SK-N-SH (cell line): ENCODE results near the gene MED27. TPM values are rescaled to one million over a fixed set of nuclear protein-coding genes. Genes with fewer than 3 reads are reported as not detected.

Experiments
- CTCF ChIA-PET: fragments of 300-600, 350-600 bp; formaldehyde crosslinking; extraction: SDS; loops from one replicate; lab custom pipeline; 2021; lab: Yijun Ruan, JAX
- POLR2A ChIA-PET: fragments of 350-600 bp; sonication (Branson Sonifier 250); formaldehyde crosslinking; extraction: SDS; loops from one replicate; lab custom pipeline; 2020; ENCODE audit warnings: antibody characterized with exemption, inconsistent platforms; lab: Yijun Ruan, JAX
- DNase-seq: peaks from one replicate; pipeline ENCODE4 v3.0.0; 2012
- H2AFZ ChIP-seq: fragments of 200-600 bp; sonication (generic); 2 replicates; pipeline ENCODE4 v1.8.1; 2016; ENCODE audit warnings: antibody characterized with exemption, mild to moderate bottlenecking, low read depth
- H3F3A ChIP-seq: fragments of 200-600 bp; sonication (generic); replicated peaks from 2 replicates; pipeline ENCODE3; 2016; ENCODE audit warnings: antibody characterized with exemption, mild to moderate bottlenecking; ENCODE audit not compliant: insufficient read depth
- H3K27ac ChIP-seq, 2 experiments: fragments of 200-500 bp in 1 of 2; fragments of 200-600 bp in 1 of 2; sonication (Bioruptor generic) in 1 of 2; sonication (generic), shearing (Covaris generic) in 1 of 2; 2 replicates each; pipeline versions ENCODE4 v1.5.1 to v1.6.1; 2014 to 2016; ENCODE audit warnings: low read depth in 2 of 2, inconsistent platforms in 1 of 2, low read length in 1 of 2, mild to moderate bottlenecking in 1 of 2, mixed read lengths in 1 of 2
- H3K27me3 ChIP-seq: fragments of 200-600 bp; sonication (generic), shearing (Covaris generic); 2 replicates; pipeline ENCODE4 v1.6.1; 2016; ENCODE audit warnings: mixed run types; ENCODE audit not compliant: insufficient read depth
- H3K36me3 ChIP-seq, 2 experiments: fragments of 200-500 bp in 1 of 2; fragments of 200-600 bp in 1 of 2; sonication (Bioruptor generic) in 1 of 2; sonication (generic) in 1 of 2; replicated peaks in 1 of 2; 2 replicates each; pipeline versions ENCODE3 to v1.5.1; 2014 to 2016; ENCODE audit warnings: low read length in 1 of 2, mild to moderate bottlenecking in 1 of 2; ENCODE audit not compliant: insufficient read depth in 2 of 2, control insufficient read depth in 1 of 2
- H3K4me1 ChIP-seq, 2 experiments: fragments of 200-500 bp in 1 of 2; fragments of 200-600 bp in 1 of 2; sonication (Bioruptor generic) in 1 of 2; sonication (generic), shearing (Covaris generic) in 1 of 2; 2 replicates each; pipeline versions ENCODE4 v1.5.1 to v1.6.1; 2014 to 2016; ENCODE audit warnings: low read depth in 1 of 2, low read length in 1 of 2, mixed run types in 1 of 2; ENCODE audit not compliant: insufficient read depth in 2 of 2, control insufficient read depth in 1 of 2
- H3K4me2 ChIP-seq: fragments of 200-600 bp; sonication (generic), shearing (Covaris generic); 2 replicates; pipeline ENCODE4 v1.6.1; 2017; ENCODE audit warnings: mixed run types
- H3K4me3 ChIP-seq, 2 experiments: fragments of 200-500 bp in 1 of 2; fragments of 200-600 bp in 1 of 2; sonication (Bioruptor generic) in 1 of 2; sonication (generic), shearing (Covaris generic) in 1 of 2; 2 replicates each; pipeline versions ENCODE4 v1.5.1 to v1.8.1; 2014 to 2016; ENCODE audit warnings: low read depth in 2 of 2, inconsistent platforms in 1 of 2, low read length in 1 of 2, mild to moderate bottlenecking in 1 of 2, mixed read lengths in 1 of 2, moderate library complexity in 1 of 2
- H3K79me2 ChIP-seq: fragments of 200-600 bp; sonication (generic); 2 replicates; pipeline ENCODE4 v1.8.1; 2017; ENCODE audit warnings: mild to moderate bottlenecking; ENCODE audit not compliant: insufficient read depth
- H3K9ac ChIP-seq: fragments of 200-600 bp; sonication (generic); 2 replicates; pipeline ENCODE4 v1.6.1; 2017; ENCODE audit warnings: mixed run types
- H3K9me2 ChIP-seq: fragments of 200-600 bp; sonication (generic); 2 replicates; pipeline ENCODE4 v1.6.1; 2017; ENCODE audit warnings: mixed run types
- H3K9me3 ChIP-seq: fragments of 200-600 bp; sonication (generic); 2 replicates; pipeline ENCODE4 v1.6.1; 2017; ENCODE audit warnings: mixed run types, mild to moderate bottlenecking, moderate library complexity
- H4K20me1 ChIP-seq: fragments of 200-600 bp; sonication (generic); 2 replicates; pipeline ENCODE4 v1.6.1; 2017; ENCODE audit warnings: mild to moderate bottlenecking, mixed run types; ENCODE audit not compliant: insufficient read depth
- CHD2 ChIP-seq: fragments of 150-350 bp; IDR thresholded peaks from 2 replicates; pipeline ENCODE4 v1.6.1; 2018; ENCODE audit warnings: low read length; ENCODE audit not compliant: partially characterized antibody
- ELF1 ChIP-seq: IDR thresholded peaks from 2 replicates; pipeline ENCODE4 v1.4.0; 2012
- EP300 ChIP-seq, 2 experiments: IDR thresholded peaks; 2 replicates each; pipeline versions ENCODE4 v1.4.0 to v1.6.1; 2012; ENCODE audit warnings: borderline replicate concordance in 1 of 2, low read depth in 1 of 2, low read length in 1 of 2
- EZH2phosphoT487 ChIP-seq: fragments of 200-600 bp; sonication (generic); IDR thresholded peaks from 2 replicates; pipeline ENCODE4 v1.6.1; 2017; ENCODE audit warnings: low read depth, mixed run types, mild to moderate bottlenecking, antibody characterized with exemption, moderate library complexity, borderline replicate concordance
- FOXM1 ChIP-seq: IDR thresholded peaks from 2 replicates; pipeline ENCODE4 v1.4.0; 2012; ENCODE audit warnings: low read depth, mild to moderate bottlenecking
- GATA2 ChIP-seq: sonication (generic); formaldehyde crosslinking; IDR thresholded peaks from 2 replicates; pipeline ENCODE4 v1.5.0; 2020; ENCODE audit warnings: mild to moderate bottlenecking, missing genetic modification reagents
- MXI1 ChIP-seq: IDR thresholded peaks from 2 replicates; pipeline ENCODE4 v1.6.1; 2012; ENCODE audit warnings: mild to moderate bottlenecking, low read depth, low read length, improper control_type of control experiment
- POLR2AphosphoS5 ChIP-seq: IDR thresholded peaks from 2 replicates; pipeline ENCODE4 v1.6.1; 2012; ENCODE audit warnings: low read depth, low read length
- RAD21 ChIP-seq: IDR thresholded peaks from 2 replicates; pipeline ENCODE4 v1.6.1; 2012; ENCODE audit warnings: mild to moderate bottlenecking, low read length
- REST ChIP-seq: IDR thresholded peaks from 2 replicates; pipeline ENCODE4 v1.6.1; 2012; ENCODE audit warnings: mild to moderate bottlenecking, low read depth, low read length, moderate library complexity
- RFX5 ChIP-seq: IDR thresholded peaks from 2 replicates; pipeline ENCODE4 v1.6.1; 2012; ENCODE audit warnings: mild to moderate bottlenecking, improper control_type of control experiment, low read length
- TEAD4 ChIP-seq: IDR thresholded peaks from 2 replicates; pipeline ENCODE4 v1.4.0; 2012; ENCODE audit warnings: mild to moderate bottlenecking, borderline replicate concordance; ENCODE audit not compliant: insufficient read depth
- USF2 ChIP-seq: fragments of 150-350 bp; IDR thresholded peaks from 2 replicates; pipeline ENCODE4 v1.6.1; 2017; ENCODE audit warnings: antibody characterized with exemption, low read length, low read depth, borderline replicate concordance
- YY1 ChIP-seq: IDR thresholded peaks from 2 replicates; pipeline ENCODE4 v1.4.0; 2012; ENCODE audit warnings: low read depth, mild to moderate bottlenecking
- ZBTB33 ChIP-seq: IDR thresholded peaks from 2 replicates; pipeline ENCODE4 v1.4.0; 2012; ENCODE audit warnings: low read depth, borderline replicate concordance
- WGBS: methylation state at CpG from one replicate; pipeline ENCODE4 v1.1.6; 2017; ENCODE audit warnings: low lambda C conversion rate; 5-methylcytosine and 5-hydroxymethylcytosine counted together
- polyA plus RNA-seq, 3 experiments: library from polyadenylated mRNA; depleted of rRNA; stranded (reverse); fragments of >200 nt; gene quantifications; 2 replicates each; pipeline ENCODE4 v1.2.3, GENCODE V29; 2012

The MED27 gene
- polyA plus RNA-seq, 1 of the 3 experiments (the other 2 are of a cell fraction): 35.0 TPM

GRCh38 chr9:131892162-131892707 is 187.4 kb downstream of the MED27 start:
- POLR2A ChIA-PET: no interaction called here
- Histone ChIP-seq H3K79me2 (no peaks in the 10 kb centered on the region), H3K36me3 (peaks cover 0 to 12% of the 10 kb centered on the region in 2 experiments), H3K9me3 (no peaks in the 10 kb centered on the region), H3K27me3 (no peaks in the 10 kb centered on the region), H3K9me2 (no peaks in the 10 kb centered on the region), H4K20me1 (no peaks in the 10 kb centered on the region), H3K9ac (no peak overlapping the region), H3K27ac (no peak overlapping the region), H3F3A (no peaks in the 10 kb centered on the region), H3K4me2 (no peak overlapping the region), H3K4me1 (peaks cover 0 to 41% of the 10 kb centered on the region in 2 experiments; a peak in 2 of 4 replicates), H3K4me3 (no peak overlapping the region), H2AFZ (no peak overlapping the region)
- DNase-seq: no peak
- TF ChIP-seq MXI1 (no peak), USF2 (no peak), GATA2 (no peak), POLR2AphosphoS5 (no peak), TEAD4 (no peak), EP300 (IDR thresholded peaks at IDR 0.05; ENCODE audit: borderline replicate concordance in 1 of 2, low read depth in 1 of 2, low read length in 1 of 2) (no peak), RFX5 (no peak), RAD21 (no peak), CHD2 (no peak), EZH2phosphoT487 (no peak), YY1 (no peak), ZBTB33 (no peak), FOXM1 (no peak), REST (no peak), ELF1 (no peak)
- 90% methylated on average over 5 of the region's 5 CpGs for WGBS
- CTCF ChIA-PET: interaction anchor here (0.7 kb wide), 1 partner anchor 13 kb away, joined by 3 read pairs; no protein-coding TSS in a partner anchor
